HG03025 (cell line): ENCODE measurements around the gene SOWAHC.
"Not testable (repeated sequence)": the region's sequence is repeated elsewhere in the genome, so short reads cannot be mapped to it uniquely, and the experiment has no call there.

Experiments
- ATAC-seq: cut with Tn5 transposase; IDR thresholded peaks from one replicate; pipeline ENCODE4 v1.9.1; 2021; ENCODE audit warnings: mild to moderate bottlenecking, moderate library complexity; ENCODE audit not compliant: unreplicated experiment, low FRiP score

The SOWAHC gene

GRCh38 chr2:109613922-109614714 is at the start of gene SOWAHC, which contains the start of gene SEPTIN10:
Gene SOWAHC, plus strand, starts transcription at chr2:109614364. Its CDS starts 126 bp downstream, at chr2:109614490.
Gene SEPTIN10, minus strand, starts transcription at chr2:109613966. Its CDS starts 139 bp downstream, at chr2:109613827.
- no peak for ATAC-seq

- ATAC-seq = no peak
Observed at GRCh38 chr2:109575373-109575772, 38.8 kb upstream of the SOWAHC start.

- ATAC-seq = not testable (repeated sequence)
Observed at GRCh38 chr2:109577630-109578029, 36.5 kb upstream of the SOWAHC start.

GRCh38 chr2:109582928-109583895 is 31.0 kb upstream of the SOWAHC start:
- no peak for ATAC-seq

GRCh38 chr2:109586687-109587086 is 27.5 kb upstream of the SOWAHC start:
- ATAC-seq = no peak

GRCh38 chr2:109591206-109591605 is 23.0 kb upstream of the SOWAHC start:
- ATAC-seq = no peak

- ATAC-seq = no peak
Observed at GRCh38 chr2:109592905-109593304, 21.3 kb upstream of the SOWAHC start.

GRCh38 chr2:109594246-109594885 is 19.8 kb upstream of the SOWAHC start:
- no peak for ATAC-seq

- ATAC-seq = no peak
Observed at GRCh38 chr2:109595644-109596043, 18.5 kb upstream of the SOWAHC start.

- no peak for ATAC-seq
Observed at GRCh38 chr2:109597283-109597682, 16.9 kb upstream of the SOWAHC start.

- ATAC-seq = no peak
Observed at GRCh38 chr2:109601783-109602182, 12.4 kb upstream of the SOWAHC start.

GRCh38 chr2:109602617-109603188 is 11.5 kb upstream of the SOWAHC start:
- no peak for ATAC-seq

GRCh38 chr2:109604597-109604996 is 9.6 kb upstream of the SOWAHC start:
- no peak for ATAC-seq

- no peak for ATAC-seq
Observed at GRCh38 chr2:109607766-109608165, 6.4 kb upstream of the SOWAHC start.

- ATAC-seq = no peak
Observed at GRCh38 chr2:109609352-109610024, 4.7 kb upstream of the SOWAHC start.

GRCh38 chr2:109611467-109612095 is 2.6 kb upstream of the SOWAHC start:
- ATAC-seq = no peak

- ATAC-seq = no peak
Observed at GRCh38 chr2:109613081-109613921, 863 bp upstream of the SOWAHC start.
